Endothelial cell of umbilical vein (primary cell): ENCODE data around the gene TET2. TPM values are rescaled to one million over a fixed set of nuclear protein-coding genes. Genes with fewer than 3 reads are reported as not detected.

Experiments
- BruUV-seq: library from RNA; stranded (reverse); fragments of 400-500 nt; replicated peaks from 2 replicates; lab custom pipeline; 2021; lab: Mats Ljungman, UMichigan
- CTCF ChIA-PET: fragments of 300-600, 350-600 bp; sonication (Branson Sonifier 250); formaldehyde crosslinking; loops from one replicate; lab custom pipeline; 2021; ENCODE audit warnings: antibody characterized with exemption, inconsistent platforms; lab: Charles Lee
- POLR2A ChIA-PET: fragments of 300-600, 350-600 bp; sonication (Branson Sonifier 250); formaldehyde crosslinking; loops from one replicate; lab custom pipeline; 2021; ENCODE audit warnings: antibody characterized with exemption, inconsistent platforms; lab: Charles Lee
- DNase-seq: peaks from one replicate; pipeline ENCODE4 v3.0.0-alpha.2; 2011; ENCODE audit warnings: low read depth, low spot score
- FAIRE-seq: peaks from 2 replicates; lab custom pipeline; 2011; peaks lifted over from hg19 to GRCh38; lab: Jason Lieb, UNC
- H2AFZ ChIP-seq: 2 replicates; pipeline ENCODE4 v1.6.0; 2012; ENCODE audit warnings: low read depth, low read length, control low read depth, inconsistent platforms
- H3K27ac ChIP-seq: 2 replicates; pipeline ENCODE4 v1.5.1; 2011; ENCODE audit warnings: low read depth, mild to moderate bottlenecking, control low read depth, low read length, moderate library complexity; ENCODE audit not compliant: insufficient read depth
- H3K27me3 ChIP-seq, 2 experiments: 2 replicates each; pipeline versions ENCODE4 v1.6.0 to v1.6.1; 2011; ENCODE audit warnings: low read length in 2 of 2, mixed read lengths in 1 of 2; ENCODE audit not compliant: control insufficient read depth in 2 of 2, insufficient read depth in 2 of 2
- H3K36me3 ChIP-seq, 2 experiments: 2 replicates in 1 of 2; 3 replicates in 1 of 2; pipeline ENCODE4 v1.5.1; 2011; ENCODE audit warnings: low read length in 2 of 2, mild to moderate bottlenecking in 1 of 2, moderate library complexity in 1 of 2; ENCODE audit not compliant: control insufficient read depth in 2 of 2, insufficient read depth in 2 of 2; ENCODE audit errors: extremely low read depth in 1 of 2
- H3K4me1 ChIP-seq: 3 replicates; pipeline ENCODE4 v1.5.1; 2011; ENCODE audit warnings: mild to moderate bottlenecking, low read length; ENCODE audit not compliant: control insufficient read depth, insufficient read depth; ENCODE audit errors: extremely low read depth
- H3K4me2 ChIP-seq: 2 replicates; pipeline ENCODE4 v1.6.1; 2011; ENCODE audit warnings: low read length, control low read depth, mixed read lengths; ENCODE audit not compliant: insufficient read depth
- H3K4me3 ChIP-seq, 3 experiments: fragments of 200-600 bp in 1 of 3; sonication (generic), shearing (Covaris generic) in 1 of 3; replicated peaks in 1 of 3; 2 replicates each; pipeline ENCODE4 v1.5.1; 2011 to 2016; ENCODE audit warnings: control low read depth in 3 of 3, low read length in 3 of 3, mild to moderate bottlenecking in 2 of 3, inconsistent platforms in 1 of 3, low read depth in 1 of 3, moderate library complexity in 1 of 3; ENCODE audit not compliant: insufficient read depth in 1 of 3
- H3K79me2 ChIP-seq: 2 replicates; pipeline ENCODE4 v1.6.0; 2012; ENCODE audit warnings: low read length, inconsistent platforms; ENCODE audit not compliant: control insufficient read depth, insufficient read depth
- H3K9ac ChIP-seq: replicated peaks from 2 replicates; pipeline ENCODE3; 2011; ENCODE audit warnings: low read length, control low read depth; ENCODE audit not compliant: insufficient read depth; ENCODE audit errors: extremely low read depth
- H3K9me1 ChIP-seq: replicated peaks from 3 replicates; pipeline ENCODE4 v1.6.0; 2011; ENCODE audit warnings: mild to moderate bottlenecking, low read length; ENCODE audit not compliant: control insufficient read depth, insufficient read depth; ENCODE audit errors: extremely low read depth
- H3K9me3 ChIP-seq: replicated peaks from 2 replicates; pipeline ENCODE4 v1.5.1; 2012; ENCODE audit warnings: low read length, inconsistent platforms; ENCODE audit not compliant: control insufficient read depth, insufficient read depth
- H4K20me1 ChIP-seq: replicated peaks from 2 replicates; pipeline ENCODE3; 2011; ENCODE audit warnings: mild to moderate bottlenecking, low read length; ENCODE audit not compliant: control insufficient read depth, insufficient read depth; ENCODE audit errors: extremely low read depth
- CTCF ChIP-seq, 2 donors: IDR thresholded peaks; 1 replicate in 1 of 2; 2 replicates in 1 of 2; pipeline ENCODE4 v1.5.1; 2011; ENCODE audit warnings: low read length in 2 of 2, mild to moderate bottlenecking in 2 of 2, moderate library complexity in 2 of 2, control low read depth in 1 of 2, inconsistent platforms in 1 of 2, low read depth in 1 of 2; ENCODE audit not compliant: insufficient read depth in 1 of 2; ENCODE audit errors: extremely low read depth in 1 of 2
- EZH2 ChIP-seq: IDR thresholded peaks from 2 replicates; pipeline ENCODE4 v1.6.1; 2012; ENCODE audit warnings: borderline replicate concordance, low read depth, mild to moderate bottlenecking, moderate library complexity, low read length, inconsistent platforms; ENCODE audit not compliant: severe bottlenecking
- FOS ChIP-seq: IDR thresholded peaks from 2 replicates; pipeline ENCODE4 v1.6.1; 2011; ENCODE audit warnings: mild to moderate bottlenecking, low read length, moderate library complexity, borderline replicate concordance; ENCODE audit not compliant: insufficient read depth
- GATA2 ChIP-seq: IDR thresholded peaks from 2 replicates; pipeline ENCODE4 v1.7.0; 2011; ENCODE audit warnings: low read depth, mild to moderate bottlenecking, moderate library complexity, mixed read lengths, low read length; ENCODE audit not compliant: insufficient read length, insufficient read depth
- JUN ChIP-seq: IDR thresholded peaks from 2 replicates; pipeline ENCODE4 v1.6.1; 2011; ENCODE audit warnings: borderline replicate concordance, low read depth; ENCODE audit not compliant: insufficient read length, insufficient read depth
- MAX ChIP-seq: IDR thresholded peaks from 2 replicates; pipeline ENCODE4 v1.6.1; 2011; ENCODE audit not compliant: insufficient read depth, insufficient read length
- MYC ChIP-seq: IDR thresholded peaks from one replicate; pipeline ENCODE4 v1.6.1; 2011; ENCODE audit warnings: mild to moderate bottlenecking, low read depth, low read length
- POLR2A ChIP-seq: IDR thresholded peaks from 2 replicates; pipeline ENCODE4 v1.6.1; 2012; ENCODE audit warnings: low read depth, mild to moderate bottlenecking, control low read depth, low read length
- POLR2AphosphoS5 ChIP-seq: IDR thresholded peaks from 2 replicates; pipeline ENCODE4 v1.6.1; 2012; ENCODE audit warnings: low read depth, mild to moderate bottlenecking, control low read depth, low read length, moderate library complexity; ENCODE audit not compliant: insufficient read depth
- dilution Hi-C: fragments of 300-500 bp; cut with MboI; formaldehyde crosslinking; loops from one replicate; pipeline ENCODE4 v1.15.0; 2019; ENCODE audit warnings: low sequenced_read_pairs; ENCODE audit not compliant: extremely low pct_ligation_motif_present
- intact Hi-C: fragments of 100-400 bp; cut with micrococcal nuclease; formaldehyde crosslinking; loops from one replicate; pipeline ENCODE4 v1.10.0; 2022
- polyA plus RNA-seq, 4 experiments: library from polyadenylated mRNA; depleted of rRNA in 3 of 4; stranded (reverse) in 3 of 4; unstranded in 1 of 4; fragments of >200 nt; gene quantifications; 2 replicates each; pipeline versions ENCODE4 v1.2.1 to v1.2.3, GENCODE V29; 2011 to 2012; ENCODE audit warnings: missing spikeins in 1 of 4
- total RNA-seq: library from RNA; stranded (reverse); gene quantifications from 2 replicates; pipeline ENCODE4 v1.2.3, GENCODE V29; 2021

TET2 gene
- total and polyA plus RNA-seq, 2 donors (not counting 3 experiments of a cell fraction or from before 2014, with no cell fraction given): 4.8 to 17.5 TPM

- Histone ChIP-seq H3K9me3 (no peaks in the 10 kb centered on the region), H3K27ac (no peak overlapping the region), H3K4me3 (no peak overlapping the region), H3K9me1 (no peaks in the 10 kb centered on the region), H3K9ac (no peak overlapping the region), H3K36me3 (no peaks in the 10 kb centered on the region), H3K27me3 (no peaks in the 10 kb centered on the region), H2AFZ (no peak overlapping the region), H3K4me1 (peaks cover 3% of the 10 kb centered on the region), H4K20me1 (no peaks in the 10 kb centered on the region), H3K4me2 (no peak overlapping the region), H3K79me2 (no peaks in the 10 kb centered on the region)
- BruUV-seq: no TSS peak
- ChIA-PET CTCF (no interaction called here), POLR2A (no interaction called here)
- TF ChIP-seq MAX: no peak
- no peak for TF ChIP-seq FOS
- TF ChIP-seq POLR2A: no peak
- TF ChIP-seq MYC: no peak
- no peak for TF ChIP-seq JUN
- TF ChIP-seq GATA2: no peak
- TF ChIP-seq POLR2AphosphoS5: no peak
- TF ChIP-seq CTCF (IDR thresholded peaks at IDR 0.05; ENCODE audit: extremely low read depth in 1 of 2, insufficient read depth in 1 of 2, low read depth in 1 of 2, low read length in 2 of 2): no peak
- TF ChIP-seq EZH2: no peak
- intact Hi-C loops (no loop called here), dilution Hi-C loops (no loop called here)
- FAIRE-seq (no peak), DNase-seq (no peak)
Observed at GRCh38 chr4:105129286-105130040, 17.2 kb upstream of the TET2 start.
